HG03457 (cell line): Measurements from ENCODE around the gene GLRX5.
"Not testable (repeated sequence)": the region's sequence is repeated elsewhere in the genome, so short reads cannot be mapped to it uniquely, and the experiment has no call there.

ENCODE experiments used
- ATAC-seq: cut with Tn5 transposase; IDR thresholded peaks from one replicate; pipeline ENCODE4 v1.9.1; 2021; ENCODE audit warnings: moderate number of reproducible peaks; ENCODE audit not compliant: unreplicated experiment

Gene GLRX5

GRCh38 chr14:95549656-95550585 lies 15.1 kb downstream of the GLRX5 start:
- no peak for ATAC-seq

- no peak for ATAC-seq
These were observed 16.6 kb downstream of the GLRX5 start for GRCh38 chr14:95551435-95551834.

- no peak for ATAC-seq
These were observed 18.3 kb downstream of the GLRX5 start for GRCh38 chr14:95553141-95553540.

GRCh38 chr14:95555053-95555452 lies 20.2 kb downstream of the GLRX5 start:
- no peak for ATAC-seq

DNA sequence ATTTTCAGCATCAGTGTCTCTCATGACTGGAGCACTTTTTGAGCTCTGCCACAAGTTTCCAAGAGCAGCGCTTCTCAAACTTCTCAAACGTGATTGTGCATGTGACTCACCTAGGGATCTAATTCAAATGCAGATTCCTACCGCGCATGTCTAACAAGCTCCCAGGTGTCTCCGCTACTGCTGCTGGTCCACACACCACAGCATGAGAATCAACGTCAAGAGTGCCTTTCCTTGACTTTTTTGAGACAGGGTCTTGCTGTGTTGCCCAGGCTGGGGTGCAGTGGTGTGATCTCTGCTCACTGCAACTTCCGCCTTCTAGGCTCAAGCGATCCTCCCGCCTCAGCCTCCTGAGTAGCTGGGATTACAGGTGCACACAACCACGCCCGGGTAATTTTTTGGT lies 22.4 kb downstream of the GLRX5 start:
- ATAC-seq = no peak

- ATAC-seq = no peak
These were observed 23.0 kb downstream of the GLRX5 start for GRCh38 chr14:95557832-95558231.

DNA sequence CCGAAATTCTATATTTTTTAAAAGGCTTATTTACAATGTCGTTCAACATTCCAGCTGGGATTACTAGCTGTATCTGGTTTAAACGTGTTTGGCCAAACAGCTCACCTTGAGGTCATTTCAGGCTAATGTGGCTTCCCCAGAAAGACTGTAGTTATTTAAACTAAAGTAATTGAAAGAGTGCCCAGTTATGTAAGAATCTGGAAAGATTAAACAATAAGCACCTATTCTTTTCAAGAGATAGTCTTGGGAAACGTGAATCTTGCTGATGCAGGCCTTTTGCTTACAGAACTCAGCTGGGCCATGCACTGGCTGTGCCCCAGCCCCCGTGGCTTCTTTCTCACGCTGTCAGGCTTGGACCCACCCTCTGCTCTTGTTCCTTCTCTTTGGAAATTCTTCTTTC lies 24.4 kb downstream of the GLRX5 start:
- ATAC-seq = no peak

GRCh38 chr14:95561001-95561412 lies 26.2 kb downstream of the GLRX5 start:
- ATAC-seq = no peak

DNA sequence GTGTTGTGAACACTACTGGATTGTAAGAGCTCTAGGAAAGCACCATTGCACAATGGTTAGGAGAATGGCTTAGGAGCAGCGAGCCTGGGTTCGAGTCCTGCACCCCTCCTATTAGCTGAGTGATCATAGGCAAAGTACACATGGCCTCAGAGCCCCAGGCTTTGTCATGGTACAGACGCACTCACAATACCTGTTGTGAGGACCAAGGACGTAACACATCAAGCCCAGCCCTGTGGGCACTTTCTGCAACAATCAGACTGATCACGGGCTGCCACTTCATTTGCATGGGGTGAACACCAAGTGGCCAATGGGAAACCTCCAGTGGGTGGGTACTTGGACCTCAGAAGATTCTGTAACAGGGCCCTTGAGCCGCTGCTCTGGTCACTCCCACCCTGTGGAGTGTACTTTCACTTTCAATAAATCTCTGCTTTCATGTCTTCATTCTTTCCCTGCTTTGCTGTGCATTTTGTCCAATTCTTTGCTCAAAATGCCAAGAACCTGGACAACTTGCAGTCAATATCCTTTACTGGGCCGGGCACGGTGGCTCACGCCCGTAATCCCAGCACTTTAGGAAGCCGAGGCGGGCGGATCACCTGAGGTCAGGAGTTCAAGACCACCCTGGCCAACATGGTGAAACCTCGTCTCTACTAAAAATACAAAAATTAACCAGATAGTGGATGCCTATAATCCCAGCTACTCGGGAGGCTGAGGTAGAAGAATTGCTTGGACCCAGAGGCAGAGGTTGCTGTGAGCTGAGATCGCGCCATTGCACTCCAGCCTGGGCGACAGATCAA lies 28.2 kb downstream of the GLRX5 start:
- ATAC-seq = no peak

- ATAC-seq = no peak
These were observed 29.2 kb downstream of the GLRX5 start for GRCh38 chr14:95564060-95564459.

- ATAC-seq = no peak
These were observed 34.6 kb downstream of the GLRX5 start for GRCh38 chr14:95569440-95569839.

- ATAC-seq = no peak
These were observed 38.5 kb downstream of the GLRX5 start for GRCh38 chr14:95573313-95573712.

DNA sequence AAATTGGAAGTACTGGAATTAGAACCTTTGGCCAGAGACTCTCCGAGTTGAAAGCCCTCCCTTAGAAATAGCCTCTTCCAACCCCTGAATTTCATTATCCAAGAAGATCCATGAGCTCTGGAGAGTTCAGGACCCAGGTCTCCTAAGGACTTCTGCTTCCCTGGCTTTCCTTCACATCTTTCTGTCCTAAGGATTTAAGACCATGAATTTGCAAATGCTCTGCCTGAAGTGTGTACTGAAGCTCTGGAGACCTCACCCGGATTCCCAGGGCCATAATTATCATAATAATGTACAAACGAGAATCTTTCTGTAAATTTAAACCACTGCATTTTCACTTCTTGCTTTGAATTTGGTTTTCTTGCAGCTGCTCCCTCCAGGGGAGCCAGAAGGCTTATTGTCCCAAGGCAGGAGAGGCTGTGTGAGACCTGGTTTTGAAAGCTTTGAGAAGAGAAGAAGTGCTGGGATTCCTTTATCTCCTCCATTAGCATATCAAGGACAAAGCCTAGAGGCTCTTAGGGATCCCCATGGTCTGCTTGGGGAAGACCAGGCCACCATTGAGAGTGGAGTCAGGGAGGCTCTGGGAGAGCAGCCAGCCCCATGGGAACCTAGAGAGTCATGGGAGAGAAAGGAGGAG lies 41.1 kb downstream of the GLRX5 start:
- no peak for ATAC-seq

GRCh38 chr14:95577067-95577800 lies 42.4 kb downstream of the GLRX5 start:
- peak; percentile 94 for ATAC-seq

DNA sequence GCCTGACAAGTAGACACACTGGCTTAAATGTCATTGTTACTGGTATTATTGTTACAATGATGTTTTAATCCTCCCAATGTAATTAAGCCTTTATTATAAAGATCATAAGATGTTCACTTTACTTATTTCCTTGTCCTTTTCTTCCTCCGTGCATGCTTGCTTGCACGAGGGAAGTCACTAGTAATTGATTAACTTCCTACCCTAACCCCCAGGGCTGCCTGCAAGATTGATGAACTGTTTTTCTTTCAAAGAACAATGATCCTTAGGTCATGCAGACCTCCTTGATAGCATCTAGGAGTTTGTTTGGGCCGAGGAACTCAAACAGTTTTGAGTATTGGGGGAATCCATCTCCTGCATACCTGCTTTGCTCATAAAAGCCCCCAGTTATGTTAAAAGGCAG lies 43.0 kb downstream of the GLRX5 start:
- ATAC-seq = no peak

DNA sequence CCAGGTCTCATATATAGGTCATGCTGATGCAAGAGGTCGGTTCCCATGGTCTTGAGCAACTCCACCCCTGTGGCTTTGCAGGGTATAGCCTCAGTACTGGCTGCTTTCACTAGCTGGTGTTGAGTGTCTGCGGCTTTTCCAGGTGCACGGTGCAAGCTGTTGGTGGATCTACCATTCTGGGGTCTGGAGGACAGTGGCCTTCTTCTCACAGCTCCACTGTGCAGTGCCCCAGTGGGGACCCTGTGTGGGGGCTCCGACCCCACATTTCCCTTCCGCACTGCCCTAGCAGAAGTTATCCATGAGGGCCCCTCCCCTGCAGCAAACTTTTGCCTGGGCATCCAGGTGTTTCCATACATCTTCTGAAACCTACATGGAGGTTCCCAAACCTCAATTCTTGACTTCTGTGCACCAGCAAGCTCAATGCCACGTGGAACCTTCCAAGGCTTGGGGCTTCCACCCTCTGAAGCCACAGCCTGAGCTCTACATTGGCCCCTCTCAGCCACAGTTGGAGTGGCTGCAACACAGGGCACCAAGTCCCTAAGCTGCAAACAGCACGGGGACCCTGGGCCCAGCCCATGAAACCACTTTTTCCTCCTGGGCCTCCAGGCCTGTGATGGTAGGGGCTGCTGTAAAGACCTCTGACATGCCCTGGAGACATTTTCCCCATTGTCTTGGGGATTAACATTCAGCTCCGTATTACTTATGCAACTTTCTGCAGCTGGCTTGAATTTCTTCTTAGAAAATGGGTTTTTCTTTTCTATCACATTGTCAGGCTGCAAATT lies 49.2 kb downstream of the GLRX5 start:
- not testable (repeated sequence) for ATAC-seq

- no peak for ATAC-seq
These were observed 51.2 kb downstream of the GLRX5 start for GRCh38 chr14:95585953-95586620.

DNA sequence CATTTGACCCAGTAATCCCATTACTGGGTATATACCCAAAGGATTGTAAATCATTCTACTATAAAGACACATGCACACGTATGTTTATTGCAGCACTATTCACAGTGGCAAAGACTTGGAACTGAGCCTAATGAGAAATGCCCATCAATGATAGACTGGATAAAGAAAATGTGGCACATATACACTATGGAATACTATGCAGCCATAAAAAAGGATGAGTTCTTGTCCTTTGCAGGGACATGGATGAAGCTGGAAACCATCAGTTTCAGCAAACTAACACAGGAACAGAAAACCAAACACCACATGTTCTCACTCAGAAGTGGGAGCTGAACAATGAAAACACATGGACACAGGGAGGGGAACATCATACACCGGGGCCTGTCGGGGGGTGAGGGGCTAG lies 56.3 kb downstream of the GLRX5 start:
- ATAC-seq = not testable (repeated sequence)
